ENCODE results near the gene DNAH11.

- TF ChIP-seq ZKSCAN1 (IDR thresholded peaks at IDR 0.05; ENCODE audit: low read length) (no peak), ATF6 (CRISPR knock-in tag; conservative IDR thresholded peaks at IDR 0.05) (no peak), ZNF543 (CRISPR knock-in tag; IDR thresholded peaks at IDR 0.05) (no peak), ZBTB1 (CRISPR knock-in tag; IDR thresholded peaks at IDR 0.05; ENCODE audit: borderline replicate concordance) (no peak), BCL6 (CRISPR knock-in tag; IDR thresholded peaks at IDR 0.05) (no peak)
These were observed 205.0 kb downstream of the DNAH11 start for GRCh38 chr7:21747806-21748205.

Measured in HepG2 (cell line).